Fibroblast of skin of left quadriceps (primary cell): ENCODE data around the gene SULT1A2.
"Not testable (repeated sequence)": the region's sequence is repeated elsewhere in the genome, so short reads cannot be mapped to it uniquely, and the experiment has no call there.

Experiments used
- DNase-seq, 2 experiments: peaks; one replicate each; pipeline ENCODE4 v3.0.0-alpha.2; 2013; ENCODE audit warnings: low read depth in 2 of 2

SULT1A2 gene

GRCh38 chr16:28596840-28597691, at the start of gene SULT1A2:
SULT1A2 (minus strand) TSS chr16:28597050; CDS start chr16:28595930, 1,120 bp downstream.
- no peak for DNase-seq

- DNase-seq: not testable (repeated sequence)
Measured at GRCh38 chr16:28639959-28640358, 43.1 kb upstream of the SULT1A2 start.

- DNase-seq: not testable (repeated sequence)
Measured at GRCh38 chr16:28638359-28638758, 41.5 kb upstream of the SULT1A2 start.

GRCh38 chr16:28637765-28638164, 40.9 kb upstream of the SULT1A2 start, which contains the start of gene NPIPB8:
NPIPB8 (plus strand) TSS chr16:28638065; CDS start chr16:28638361, 296 bp downstream.
- DNase-seq: not testable (repeated sequence)

- not testable (repeated sequence) for DNase-seq
Measured at GRCh38 chr16:28636093-28636823, 39.4 kb upstream of the SULT1A2 start.

GRCh38 chr16:28630905-28631304, 34.1 kb upstream of the SULT1A2 start:
- not testable (repeated sequence) for DNase-seq

GRCh38 chr16:28623172-28623711, 26.4 kb upstream of the SULT1A2 start:
- no peak for DNase-seq

GRCh38 chr16:28622532-28623171, 25.8 kb upstream of the SULT1A2 start:
- DNase-seq: not testable (repeated sequence)

GRCh38 chr16:28621481-28622155, 24.8 kb upstream of the SULT1A2 start:
- no peak for DNase-seq

GRCh38 chr16:28620316-28620715, 23.5 kb upstream of the SULT1A2 start:
- DNase-seq: not testable (repeated sequence)

- DNase-seq: no peak
Measured at GRCh38 chr16:28617874-28618273, 21.0 kb upstream of the SULT1A2 start.

- DNase-seq: no peak
Measured at GRCh38 chr16:28616636-28617035, 19.8 kb upstream of the SULT1A2 start.

GRCh38 chr16:28616224-28616577, 19.4 kb upstream of the SULT1A2 start:
- DNase-seq: not testable (repeated sequence)

- DNase-seq: not testable (repeated sequence)
Measured at GRCh38 chr16:28615486-28616223, 18.8 kb upstream of the SULT1A2 start.

- not testable (repeated sequence) for DNase-seq
Measured at GRCh38 chr16:28614561-28614960, 17.7 kb upstream of the SULT1A2 start.

- DNase-seq: not testable (repeated sequence)
Measured at GRCh38 chr16:28613912-28614311, 17.1 kb upstream of the SULT1A2 start.

- DNase-seq: not testable (repeated sequence)
Measured at GRCh38 chr16:28612359-28613280, 15.8 kb upstream of the SULT1A2 start.

GRCh38 chr16:28610595-28611191, 13.8 kb upstream of the SULT1A2 start:
- no peak for DNase-seq
